ENCODE measurements around the gene PPFIA2. TPM values are rescaled to one million over a fixed set of nuclear protein-coding genes. Genes with fewer than 3 reads are reported as not detected.

Gene PPFIA2
- polyA plus RNA-seq, 1 experiment: 0.20 TPM

DNA sequence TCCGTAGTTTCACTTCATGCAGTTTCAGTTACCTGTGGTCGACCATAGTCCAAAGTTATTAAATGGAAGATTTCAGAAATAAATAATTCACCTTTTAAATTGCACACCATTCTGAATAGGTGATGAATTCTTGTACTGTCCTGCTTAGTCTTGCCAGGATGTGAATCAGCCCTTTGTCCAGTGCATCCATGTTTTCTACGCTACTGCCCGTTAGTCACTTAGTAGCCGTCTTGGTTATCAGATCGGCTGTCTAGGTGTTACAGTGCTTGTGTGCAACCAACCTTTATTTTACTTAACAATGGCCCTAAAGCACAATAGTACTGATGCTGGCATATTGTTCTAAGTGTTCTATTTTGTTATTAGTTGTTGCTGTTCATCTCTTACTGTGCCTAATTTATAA lies 534.5 kb downstream of the PPFIA2 start:
- Histone ChIP-seq H3K4me3 (ENCODE audit: low read depth, low read length) (no peak overlapping the region), H3K9me3 (ENCODE audit: control insufficient read depth, insufficient read depth, low read length) (no peaks in the 10 kb centered on the region), H3K27ac (ENCODE audit: low read depth, low read length) (no peak overlapping the region), H3K27me3 (ENCODE audit: control insufficient read depth, insufficient read depth, low read length) (no peaks in the 10 kb centered on the region)
- CTCF ChIA-PET: no interaction called here
- TF ChIP-seq, protein P1, sequence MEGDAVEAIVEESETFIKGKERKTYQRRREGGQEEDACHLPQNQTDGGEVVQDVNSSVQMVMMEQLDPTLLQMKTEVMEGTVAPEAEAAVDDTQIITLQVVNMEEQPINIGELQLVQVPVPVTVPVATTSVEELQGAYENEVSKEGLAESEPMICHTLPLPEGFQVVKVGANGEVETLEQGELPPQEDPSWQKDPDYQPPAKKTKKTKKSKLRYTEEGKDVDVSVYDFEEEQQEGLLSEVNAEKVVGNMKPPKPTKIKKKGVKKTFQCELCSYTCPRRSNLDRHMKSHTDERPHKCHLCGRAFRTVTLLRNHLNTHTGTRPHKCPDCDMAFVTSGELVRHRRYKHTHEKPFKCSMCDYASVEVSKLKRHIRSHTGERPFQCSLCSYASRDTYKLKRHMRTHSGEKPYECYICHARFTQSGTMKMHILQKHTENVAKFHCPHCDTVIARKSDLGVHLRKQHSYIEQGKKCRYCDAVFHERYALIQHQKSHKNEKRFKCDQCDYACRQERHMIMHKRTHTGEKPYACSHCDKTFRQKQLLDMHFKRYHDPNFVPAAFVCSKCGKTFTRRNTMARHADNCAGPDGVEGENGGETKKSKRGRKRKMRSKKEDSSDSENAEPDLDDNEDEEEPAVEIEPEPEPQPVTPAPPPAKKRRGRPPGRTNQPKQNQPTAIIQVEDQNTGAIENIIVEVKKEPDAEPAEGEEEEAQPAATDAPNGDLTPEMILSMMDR (IDR thresholded peaks at IDR 0.05; ENCODE audit: low read depth, low read length): no peak
- POLR2A ChIA-PET: no interaction called here
- no peak for DNase-seq (ENCODE audit: low read depth, low spot score)

- H3K27me3 ChIP-seq (ENCODE audit: control insufficient read depth, insufficient read depth, low read length): no peaks in the 10 kb centered on the region
- DNase-seq (ENCODE audit: low read depth, low spot score): no peak
- TF ChIP-seq, protein P1 (IDR thresholded peaks at IDR 0.05; ENCODE audit: low read depth, low read length): no peak
- POLR2A ChIA-PET: no interaction called here
- CTCF ChIA-PET: no interaction called here
- no peak overlapping the region for H3K4me3 ChIP-seq (ENCODE audit: low read depth, low read length)
- no peak overlapping the region for H3K27ac ChIP-seq (ENCODE audit: low read depth, low read length)
- H3K9me3 ChIP-seq (ENCODE audit: control insufficient read depth, insufficient read depth, low read length): no peaks in the 10 kb centered on the region
These were observed 536.1 kb downstream of the PPFIA2 start for GRCh38 chr12:81222846-81223592.

DNA sequence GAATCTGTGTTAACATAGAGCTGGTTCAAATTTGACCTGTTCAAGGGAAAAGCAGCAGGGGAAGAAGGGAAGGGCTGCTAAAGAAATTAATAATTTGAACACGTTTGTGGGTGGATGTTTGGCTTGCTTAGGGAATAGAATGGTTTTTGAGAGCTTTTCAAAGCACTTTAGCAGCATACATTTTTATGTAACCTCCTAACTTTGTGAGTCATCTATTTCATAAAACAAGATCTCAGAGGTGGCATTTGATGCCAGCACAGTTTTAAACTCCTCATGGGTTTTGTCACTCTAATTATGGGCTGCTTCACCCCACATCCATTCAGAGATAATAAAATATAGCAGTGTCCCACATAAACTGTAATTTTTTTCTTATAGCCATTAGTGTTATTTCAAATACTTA lies 537.5 kb downstream of the PPFIA2 start:
- Histone ChIP-seq H3K27me3 (ENCODE audit: control insufficient read depth, insufficient read depth, low read length) (no peaks in the 10 kb centered on the region), H3K9me3 (ENCODE audit: control insufficient read depth, insufficient read depth, low read length) (no peaks in the 10 kb centered on the region), H3K27ac (ENCODE audit: low read depth, low read length) (no peak overlapping the region), H3K4me3 (ENCODE audit: low read depth, low read length) (no peak overlapping the region)
- ChIA-PET POLR2A (no interaction called here), CTCF (no interaction called here)
- TF ChIP-seq, protein P1 (IDR thresholded peaks at IDR 0.05; ENCODE audit: low read depth, low read length): no peak
- no peak for DNase-seq (ENCODE audit: low read depth, low spot score)

GRCh38 chr12:81216739-81217138 lies 542.4 kb downstream of the PPFIA2 start:
- ChIA-PET CTCF (interaction anchor here (1.1 kb wide), 1 partner anchor 41 kb away, joined by 3 read pairs; no protein-coding TSS in a partner anchor), POLR2A (no interaction called here)
- Histone ChIP-seq H3K9me3 (ENCODE audit: control insufficient read depth, insufficient read depth, low read length) (no peaks in the 10 kb centered on the region), H3K27ac (ENCODE audit: low read depth, low read length) (no peak overlapping the region), H3K4me3 (ENCODE audit: low read depth, low read length) (no peak overlapping the region), H3K27me3 (ENCODE audit: control insufficient read depth, insufficient read depth, low read length) (no peaks in the 10 kb centered on the region)
- DNase-seq (ENCODE audit: low read depth, low spot score): no peak
- TF ChIP-seq, protein P1 (IDR thresholded peaks at IDR 0.05; ENCODE audit: low read depth, low read length): no peak

GRCh38 chr12:81212996-81213696 lies 546.0 kb downstream of the PPFIA2 start:
- DNase-seq (ENCODE audit: low read depth, low spot score): no peak
- POLR2A ChIA-PET: no interaction called here
- no peak overlapping the region for H3K4me3 ChIP-seq (ENCODE audit: low read depth, low read length)
- CTCF ChIA-PET: no interaction called here
- H3K27ac ChIP-seq (ENCODE audit: low read depth, low read length): no peak overlapping the region
- H3K9me3 ChIP-seq (ENCODE audit: control insufficient read depth, insufficient read depth, low read length): no peaks in the 10 kb centered on the region
- TF ChIP-seq, protein P1 (IDR thresholded peaks at IDR 0.05; ENCODE audit: low read depth, low read length): no peak
- no peaks in the 10 kb centered on the region for H3K27me3 ChIP-seq (ENCODE audit: control insufficient read depth, insufficient read depth, low read length)
